Left lung (tissue), 10 donors: ENCODE data around the gene SPG7. TPM values are rescaled to one million over a fixed set of nuclear protein-coding genes. Genes with fewer than 3 reads are reported as not detected.

ENCODE experiments used
- ATAC-seq: fragments of 200-7000 bp; cut with Tn5 transposase; one replicate; pipeline ENCODE4 v1.9.1; 2020; ENCODE audit warnings: moderate library complexity
- DNase-seq, 4 donors: peaks; one replicate each; pipeline ENCODE4 v3.0.0-alpha.2; 2013 to 2020
- H3K27ac ChIP-seq, 2 donors: fragments of 200-600 bp; sonication (generic) in 1 of 2; one replicate each; pipeline versions ENCODE4 v1.5.0 to v1.8.0; 2020 to 2021
- H3K27me3 ChIP-seq, 2 donors: fragments of 200-600 bp; sonication (generic) in 1 of 2; one replicate each; pipeline versions ENCODE4 v1.5.0 to v1.8.0; 2020 to 2021
- H3K36me3 ChIP-seq, 2 donors: fragments of 200-600 bp; sonication (generic) in 1 of 2; one replicate each; pipeline versions ENCODE4 v1.5.0 to v1.8.0; 2020 to 2021
- H3K4me1 ChIP-seq, 2 donors: fragments of 200-600 bp; one replicate each; pipeline ENCODE4 v1.8.0; 2021
- H3K4me3 ChIP-seq, 2 donors: fragments of 200-600 bp; sonication (generic) in 1 of 2; one replicate each; pipeline versions ENCODE4 v1.5.0 to v1.8.0; 2020 to 2021; ENCODE audit warnings: mild to moderate bottlenecking in 1 of 2
- H3K9me3 ChIP-seq, 2 donors: fragments of 200-600 bp; sonication (generic) in 1 of 2; one replicate each; pipeline versions ENCODE4 v1.5.0 to v1.8.0; 2020 to 2021
- intact Hi-C, 2 donors: fragments of 100-400 bp; cut with DNase I; formaldehyde crosslinking; loops; one replicate each; pipeline versions ENCODE4 v1.11.2 to v1.14.2; 2022
- polyA plus RNA-seq, 6 donors: library from polyadenylated mRNA; unstranded; fragments of 120-200 nt; gene quantifications; one replicate each; pipeline ENCODE4 v1.2.1, GENCODE V29; 2013; ENCODE audit not compliant: insufficient read length in 6 of 6
- total RNA-seq, 2 donors: library from RNA; stranded (reverse); fragmentation: NEBNext Ultra II Directional; extraction: Animal tissue kit (Norgen Biotek cat#: 25700); gene quantifications; one replicate each; pipeline ENCODE4 v1.2.1, GENCODE V29; 2021
- TF ChIP-seq, protein P1 (sequence below), 2 donors: fragments of 200-600 bp; sonication (generic) in 1 of 2; IDR thresholded peaks; one replicate each; pipeline versions ENCODE4 v1.5.0 to v1.8.0; 2021; ENCODE audit warnings: antibody characterized with exemption in 2 of 2
- donor health status: DM: no; HTN: yes; CAD: no.
- donor health status: DM: no; HTN: no; CAD: no.

Gene SPG7
- total and polyA plus RNA-seq, 8 donors: 79.3 to 148 (median 121) TPM

DNA sequence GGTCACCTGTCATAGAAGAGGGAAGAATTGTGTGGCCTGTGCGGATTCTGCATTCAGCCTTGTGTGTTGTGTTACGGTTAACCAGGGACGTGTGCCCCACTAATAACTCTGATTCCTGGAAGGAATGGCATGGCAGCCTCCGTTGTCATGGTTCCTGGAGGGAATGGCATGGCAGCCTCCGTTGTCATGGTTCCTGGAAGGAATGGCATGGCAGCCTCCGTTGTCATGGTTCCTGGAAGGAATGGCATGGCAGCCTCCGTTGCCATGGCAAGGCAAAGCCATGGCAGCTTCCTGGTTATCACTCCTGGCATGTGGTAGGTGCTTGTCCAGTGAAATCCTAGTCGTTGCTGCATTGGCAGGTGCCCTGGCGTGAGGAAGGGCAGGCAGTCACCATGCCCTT lies 8.9 kb downstream of the SPG7 start:
- no peak for DNase-seq
- Histone ChIP-seq H3K36me3 (peaks cover 0 to 100% of the 10 kb centered on the region in 2 donors), H3K4me1 (no peaks in the 10 kb centered on the region), H3K4me3 (no peak overlapping the region), H3K27me3 (no peaks in the 10 kb centered on the region), H3K9me3 (no peaks in the 10 kb centered on the region), H3K27ac (no peak overlapping the region)
- intact Hi-C loops: no loop called here
- TF ChIP-seq, protein P1, sequence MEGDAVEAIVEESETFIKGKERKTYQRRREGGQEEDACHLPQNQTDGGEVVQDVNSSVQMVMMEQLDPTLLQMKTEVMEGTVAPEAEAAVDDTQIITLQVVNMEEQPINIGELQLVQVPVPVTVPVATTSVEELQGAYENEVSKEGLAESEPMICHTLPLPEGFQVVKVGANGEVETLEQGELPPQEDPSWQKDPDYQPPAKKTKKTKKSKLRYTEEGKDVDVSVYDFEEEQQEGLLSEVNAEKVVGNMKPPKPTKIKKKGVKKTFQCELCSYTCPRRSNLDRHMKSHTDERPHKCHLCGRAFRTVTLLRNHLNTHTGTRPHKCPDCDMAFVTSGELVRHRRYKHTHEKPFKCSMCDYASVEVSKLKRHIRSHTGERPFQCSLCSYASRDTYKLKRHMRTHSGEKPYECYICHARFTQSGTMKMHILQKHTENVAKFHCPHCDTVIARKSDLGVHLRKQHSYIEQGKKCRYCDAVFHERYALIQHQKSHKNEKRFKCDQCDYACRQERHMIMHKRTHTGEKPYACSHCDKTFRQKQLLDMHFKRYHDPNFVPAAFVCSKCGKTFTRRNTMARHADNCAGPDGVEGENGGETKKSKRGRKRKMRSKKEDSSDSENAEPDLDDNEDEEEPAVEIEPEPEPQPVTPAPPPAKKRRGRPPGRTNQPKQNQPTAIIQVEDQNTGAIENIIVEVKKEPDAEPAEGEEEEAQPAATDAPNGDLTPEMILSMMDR (IDR thresholded peaks at IDR 0.05): no peak
- ATAC-seq: no peak

DNA sequence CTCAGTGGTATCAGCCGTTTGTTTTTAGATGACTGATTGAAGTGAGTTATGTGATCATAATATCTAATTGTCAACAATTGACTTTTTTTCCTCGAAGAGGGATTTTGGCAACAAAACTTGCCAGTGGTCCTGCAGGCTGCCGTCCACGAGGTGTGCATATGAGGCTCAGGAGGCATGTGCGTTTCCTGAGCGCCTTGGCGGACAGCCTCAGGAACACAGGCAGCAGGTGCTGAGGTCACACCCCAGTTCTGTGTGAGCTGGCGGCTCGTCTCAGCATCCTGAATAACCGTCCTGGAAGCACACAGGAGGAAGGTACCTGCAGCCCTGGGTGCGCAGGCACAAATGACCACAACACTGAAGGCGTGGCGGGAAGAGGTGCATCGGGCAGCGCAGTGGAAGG lies 11.7 kb downstream of the SPG7 start:
- Histone ChIP-seq H3K9me3 (no peaks in the 10 kb centered on the region), H3K27ac (no peak overlapping the region), H3K4me3 (no peak overlapping the region), H3K36me3 (peaks cover 0 to 99% of the 10 kb centered on the region in 2 donors), H3K4me1 (peaks cover 0 to 7% of the 10 kb centered on the region in 2 donors), H3K27me3 (no peaks in the 10 kb centered on the region)
- intact Hi-C loops: no loop called here
- DNase-seq: no peak
- TF ChIP-seq, protein P1 (IDR thresholded peaks at IDR 0.05): no peak
- no peak for ATAC-seq

DNA sequence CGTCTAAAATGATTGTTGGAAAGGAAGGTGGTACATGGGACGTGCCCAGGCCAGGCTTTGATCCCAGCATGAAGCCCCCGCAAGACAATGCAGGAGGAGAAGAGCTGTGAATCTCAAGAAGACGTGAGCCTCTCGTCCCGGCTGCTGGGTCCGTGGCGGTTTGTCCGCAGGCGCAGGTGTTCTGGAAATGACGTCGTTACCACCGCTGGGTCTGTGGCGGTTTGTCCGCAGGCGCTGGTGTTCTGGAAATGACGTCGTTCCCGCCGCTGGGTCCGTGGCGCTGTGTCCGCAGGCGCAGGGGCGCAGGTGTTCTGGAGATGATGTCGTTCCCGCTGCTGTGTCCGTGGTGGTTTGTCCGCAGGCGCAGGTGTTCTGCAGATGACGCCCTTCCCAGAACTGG lies 14.1 kb downstream of the SPG7 start:
- TF ChIP-seq, protein P1 (IDR thresholded peaks at IDR 0.05): no peak
- ATAC-seq (no peak), DNase-seq (no peak)
- Histone ChIP-seq H3K9me3 (no peaks in the 10 kb centered on the region), H3K4me1 (peaks cover 0 to 7% of the 10 kb centered on the region in 2 donors), H3K27me3 (no peaks in the 10 kb centered on the region), H3K36me3 (peaks cover 0 to 99% of the 10 kb centered on the region in 2 donors), H3K4me3 (no peak overlapping the region), H3K27ac (no peak overlapping the region)
- intact Hi-C loops: no loop called here

DNA sequence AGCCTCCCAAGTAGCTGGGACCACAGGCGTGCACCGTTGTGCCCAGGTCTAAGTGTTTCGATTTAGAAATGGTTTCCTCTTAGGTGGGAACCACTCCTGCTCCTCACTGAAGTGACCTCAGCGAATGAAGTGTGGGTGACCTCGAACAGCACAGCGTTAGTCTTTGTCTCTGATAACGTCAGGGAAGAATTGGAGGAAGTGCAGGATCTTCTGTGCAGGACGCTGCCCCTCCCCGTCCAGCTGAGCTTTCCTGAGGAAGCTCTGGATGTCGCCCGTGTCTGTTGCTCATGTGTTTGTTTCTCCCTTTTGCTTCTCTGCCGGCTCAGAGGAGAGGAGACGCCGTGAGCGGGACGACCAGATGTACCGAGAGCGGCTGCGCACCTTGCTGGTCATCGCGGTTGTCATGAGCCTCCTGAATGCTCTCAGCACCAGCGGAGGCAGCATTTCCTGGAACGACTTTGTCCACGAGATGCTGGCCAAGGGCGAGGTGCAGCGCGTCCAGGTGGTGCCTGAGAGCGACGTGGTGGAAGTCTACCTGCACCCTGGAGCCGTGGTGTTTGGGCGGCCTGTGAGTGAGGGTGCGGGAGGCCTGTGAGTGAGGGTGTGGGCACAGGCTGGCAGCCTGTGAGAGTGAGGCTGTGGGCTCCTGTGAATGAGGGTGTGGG lies 15.6 kb downstream of the SPG7 start:
- intact Hi-C loops: no loop called here
- ATAC-seq (no peak), DNase-seq (no peak)
- Histone ChIP-seq H3K4me3 (no peak overlapping the region), H3K27me3 (no peaks in the 10 kb centered on the region), H3K4me1 (peaks cover 0 to 7% of the 10 kb centered on the region in 2 donors), H3K9me3 (no peaks in the 10 kb centered on the region), H3K36me3 (peaks cover 0 to 99% of the 10 kb centered on the region in 2 donors), H3K27ac (peak overlapping the region; percentile 19 to 69)
- TF ChIP-seq, protein P1 (IDR thresholded peaks at IDR 0.05): no peak

DNA sequence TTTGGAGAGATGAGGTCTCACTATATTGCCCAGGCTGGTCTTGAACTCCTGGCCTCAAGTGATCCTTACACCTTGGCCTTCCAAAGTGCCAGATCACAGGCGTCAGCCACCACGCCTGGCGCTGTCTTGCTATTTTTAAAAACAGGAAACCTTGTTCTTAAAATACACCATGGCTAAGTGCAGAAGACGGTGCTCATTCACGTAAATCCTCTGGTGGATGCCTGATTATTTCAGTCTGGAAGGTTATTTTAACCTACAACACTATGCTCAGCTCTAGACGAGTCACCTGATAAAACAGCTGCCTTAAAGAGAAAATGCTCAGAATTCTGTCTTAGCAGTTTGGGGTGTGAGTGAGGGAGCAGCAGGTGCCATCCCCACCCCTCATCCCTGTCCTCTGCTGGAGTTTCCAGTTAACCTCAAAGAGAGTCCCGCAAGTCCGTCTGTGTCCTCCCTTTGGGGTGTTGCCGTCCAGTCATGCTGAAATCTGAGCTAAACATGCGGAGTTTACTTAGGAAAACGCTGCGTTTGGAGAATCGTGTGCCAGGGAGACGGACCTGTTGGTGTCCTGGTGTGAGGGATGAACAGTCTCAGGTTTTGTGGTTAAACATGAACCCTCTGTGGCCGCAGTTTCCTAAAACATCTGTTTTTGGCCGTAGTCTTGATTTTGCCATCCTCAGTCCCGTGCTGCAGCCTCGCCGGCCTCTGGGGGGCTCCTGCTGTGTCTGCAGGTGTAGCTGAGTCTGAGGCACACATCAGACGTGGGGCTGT lies 17.1 kb downstream of the SPG7 start:
- H3K4me1 ChIP-seq: peaks cover 0 to 7% of the 10 kb centered on the region in 2 donors
- H3K27ac ChIP-seq: no peak overlapping the region
- H3K4me3 ChIP-seq: no peak overlapping the region
- no peak for DNase-seq
- intact Hi-C loops: no loop called here
- H3K27me3 ChIP-seq: no peaks in the 10 kb centered on the region
- TF ChIP-seq, protein P1 (IDR thresholded peaks at IDR 0.05): no peak
- no peak for ATAC-seq
- peaks cover 0 to 99% of the 10 kb centered on the region in 2 donors for H3K36me3 ChIP-seq
- H3K9me3 ChIP-seq: no peaks in the 10 kb centered on the region
